HCT116 (cell line): ENCODE measurements around the gene LPAR5.

ENCODE experiments used
- EGR1 ChIP-seq: IDR thresholded peaks from 2 replicates; pipeline ENCODE4 v1.6.1; 2012; ENCODE audit warnings: low read depth
- EZH2 ChIP-seq: fragments of 200-600 bp; sonication (generic); IDR thresholded peaks from 2 replicates; pipeline ENCODE4 v1.6.1; 2017; ENCODE audit warnings: antibody characterized with exemption, mixed run types
- EZH2phosphoT487 ChIP-seq: fragments of 200-600 bp; IDR thresholded peaks from 2 replicates; pipeline ENCODE4 v1.6.1; 2018; ENCODE audit warnings: antibody characterized with exemption, borderline replicate concordance
- FOSL1 ChIP-seq: IDR thresholded peaks from 2 replicates; pipeline ENCODE4 v1.6.1; 2012; ENCODE audit warnings: low read depth
- POLR2A ChIP-seq: IDR thresholded peaks from 2 replicates; pipeline ENCODE4 v1.7.0; 2011; ENCODE audit warnings: borderline replicate concordance; ENCODE audit not compliant: insufficient read depth, insufficient read length; ENCODE audit errors: extremely low read depth
- SIN3A ChIP-seq: IDR thresholded peaks from 2 replicates; pipeline ENCODE4 v1.6.1; 2012; ENCODE audit warnings: low read depth
- TF ChIP-seq, protein P1 (sequence below): IDR thresholded peaks from 2 replicates; pipeline ENCODE4 v1.6.1; 2012
- TF ChIP-seq, protein P2 (sequence below): IDR thresholded peaks from 2 replicates; pipeline ENCODE4 v1.6.1; 2012
- TF ChIP-seq, protein P3 (sequence below), 3 experiments: fragments of 200-600 bp in 1 of 3; sonication (generic) in 1 of 3; IDR thresholded peaks in 2 of 3; conservative IDR thresholded peaks in 1 of 3; 2 replicates each; pipeline ENCODE4 v1.5.1; 2012 to 2017; ENCODE audit warnings: low read depth in 2 of 3, low read length in 2 of 3, antibody characterized with exemption in 1 of 3, borderline replicate concordance in 1 of 3, control low read depth in 1 of 3, mild to moderate bottlenecking in 1 of 3, mixed read lengths in 1 of 3, mixed run types in 1 of 3, moderate library complexity in 1 of 3; ENCODE audit not compliant: insufficient read depth in 1 of 3

DNA sequence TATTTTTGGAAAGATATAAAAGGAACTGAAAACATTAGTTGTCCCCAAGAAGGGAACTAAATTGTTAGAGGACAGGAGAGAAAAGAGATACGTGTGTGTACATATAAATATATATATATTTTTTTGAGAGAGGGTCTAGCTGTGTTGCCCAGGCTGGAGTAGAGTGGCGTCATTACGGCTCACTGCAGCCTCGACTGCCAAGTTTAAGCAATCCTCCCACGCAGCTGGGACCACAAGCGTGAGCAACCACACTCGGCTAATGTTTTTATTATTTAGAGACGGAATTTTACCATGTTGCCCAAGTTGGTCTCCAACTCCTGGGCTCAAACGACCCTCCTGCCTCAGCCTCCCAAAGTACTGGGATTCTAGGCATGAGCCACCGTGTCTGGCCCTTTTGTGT is 51.5 kb downstream of the LPAR5 start:
- no peak for TF ChIP-seq EZH2phosphoT487
- TF ChIP-seq, protein P1, sequence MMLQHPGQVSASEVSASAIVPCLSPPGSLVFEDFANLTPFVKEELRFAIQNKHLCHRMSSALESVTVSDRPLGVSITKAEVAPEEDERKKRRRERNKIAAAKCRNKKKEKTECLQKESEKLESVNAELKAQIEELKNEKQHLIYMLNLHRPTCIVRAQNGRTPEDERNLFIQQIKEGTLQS = no peak
- TF ChIP-seq SIN3A = no peak
- TF ChIP-seq EZH2 = no peak
- TF ChIP-seq, protein P2, sequence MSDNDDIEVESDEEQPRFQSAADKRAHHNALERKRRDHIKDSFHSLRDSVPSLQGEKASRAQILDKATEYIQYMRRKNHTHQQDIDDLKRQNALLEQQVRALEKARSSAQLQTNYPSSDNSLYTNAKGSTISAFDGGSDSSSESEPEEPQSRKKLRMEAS = no peak
- TF ChIP-seq FOSL1 = no peak
- TF ChIP-seq, protein P3, sequence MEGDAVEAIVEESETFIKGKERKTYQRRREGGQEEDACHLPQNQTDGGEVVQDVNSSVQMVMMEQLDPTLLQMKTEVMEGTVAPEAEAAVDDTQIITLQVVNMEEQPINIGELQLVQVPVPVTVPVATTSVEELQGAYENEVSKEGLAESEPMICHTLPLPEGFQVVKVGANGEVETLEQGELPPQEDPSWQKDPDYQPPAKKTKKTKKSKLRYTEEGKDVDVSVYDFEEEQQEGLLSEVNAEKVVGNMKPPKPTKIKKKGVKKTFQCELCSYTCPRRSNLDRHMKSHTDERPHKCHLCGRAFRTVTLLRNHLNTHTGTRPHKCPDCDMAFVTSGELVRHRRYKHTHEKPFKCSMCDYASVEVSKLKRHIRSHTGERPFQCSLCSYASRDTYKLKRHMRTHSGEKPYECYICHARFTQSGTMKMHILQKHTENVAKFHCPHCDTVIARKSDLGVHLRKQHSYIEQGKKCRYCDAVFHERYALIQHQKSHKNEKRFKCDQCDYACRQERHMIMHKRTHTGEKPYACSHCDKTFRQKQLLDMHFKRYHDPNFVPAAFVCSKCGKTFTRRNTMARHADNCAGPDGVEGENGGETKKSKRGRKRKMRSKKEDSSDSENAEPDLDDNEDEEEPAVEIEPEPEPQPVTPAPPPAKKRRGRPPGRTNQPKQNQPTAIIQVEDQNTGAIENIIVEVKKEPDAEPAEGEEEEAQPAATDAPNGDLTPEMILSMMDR (IDR thresholded peaks at IDR 0.05 in 2 of 3, conservative IDR thresholded peaks at IDR 0.05 in 1 of 3; ENCODE audit: borderline replicate concordance in 1 of 3, insufficient read depth in 1 of 3, low read depth in 2 of 3, low read length in 2 of 3) = no peak
- no peak for TF ChIP-seq EGR1
- TF ChIP-seq POLR2A = no peak
